ENCODE measurements around the gene YWHAE.
A peak's percentile ranks its signal among the peaks of the same experiment; 100 is the strongest.
"Not testable (repeated sequence)": the region's sequence is repeated elsewhere in the genome, so short reads cannot be mapped to it uniquely, and the experiment has no call there.

The YWHAE gene

DNA sequence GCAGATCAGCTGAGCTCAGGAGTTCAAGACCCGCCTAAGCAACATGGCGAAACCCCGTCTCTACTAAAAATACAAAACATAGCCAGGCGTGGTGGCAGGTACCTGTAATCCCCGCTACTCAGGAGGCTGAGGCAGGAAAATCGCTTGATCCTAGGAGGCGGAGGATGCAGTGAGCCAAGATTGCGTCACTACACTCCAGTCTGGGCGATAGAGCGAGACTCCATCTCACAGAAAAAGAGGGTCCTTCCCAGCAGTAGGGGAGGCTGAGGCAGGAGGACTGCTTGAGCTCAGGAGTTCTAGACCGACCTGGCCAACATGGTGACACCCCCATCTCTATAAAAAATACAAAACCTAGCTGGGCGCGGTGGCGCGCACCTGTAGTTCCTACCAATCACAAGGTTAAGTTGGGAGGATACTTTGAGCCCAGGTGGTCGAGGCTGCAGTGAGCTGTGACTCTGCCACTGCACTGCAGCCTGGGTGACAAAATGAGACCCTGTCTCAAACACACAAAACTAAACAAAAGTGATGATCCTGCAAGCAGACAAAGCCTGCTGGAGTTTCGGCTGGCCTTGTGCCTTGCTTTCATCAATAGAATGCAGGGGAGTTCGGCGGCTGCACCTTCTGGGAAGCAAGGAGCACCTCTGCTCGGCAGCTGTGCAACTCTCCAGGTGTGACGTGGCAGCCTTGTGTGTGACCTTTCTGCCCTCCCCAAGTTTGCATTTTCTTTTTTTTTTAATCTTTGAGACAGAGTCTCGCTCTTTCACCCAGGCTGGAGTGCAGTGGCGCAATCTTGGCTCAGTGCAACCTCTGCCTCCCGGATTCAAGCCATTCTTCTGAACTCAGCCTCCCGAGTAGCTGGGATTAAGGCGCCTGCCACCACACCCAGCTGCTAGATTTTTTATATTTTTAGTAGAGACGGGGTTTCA lies 12.4 kb upstream of the YWHAE start:
- DNase-seq (ENCODE audit: low read depth in 1 of 2, low spot score in 1 of 2) = no peak

DNA sequence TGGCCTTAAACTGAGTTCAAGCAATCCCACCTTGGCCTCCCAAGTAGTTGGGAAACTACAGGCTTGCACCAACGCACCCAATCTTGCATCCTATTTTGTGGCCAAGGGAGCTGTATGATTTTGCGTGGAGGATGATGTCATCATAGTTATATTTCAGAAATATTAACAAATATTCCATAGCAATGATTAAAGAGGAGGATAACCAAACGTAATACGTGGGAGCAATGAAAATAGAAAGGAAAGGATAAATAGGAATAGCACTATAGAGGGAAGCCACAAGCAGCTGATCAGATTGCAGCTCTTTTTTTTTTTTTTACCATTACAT lies 2.2 kb upstream of the YWHAE start:
- DNase-seq (ENCODE audit: low read depth in 1 of 2, low spot score in 1 of 2) = no peak

GRCh38 chr17:1398931-1399678 lies 917 bp downstream of the YWHAE start:
- peak in 1 of 2 donors; percentile 44 for DNase-seq (ENCODE audit: low read depth in 1 of 2, low spot score in 1 of 2)

GRCh38 chr17:1398028-1398427 lies 2.0 kb downstream of the YWHAE start:
- no peak for DNase-seq (ENCODE audit: low read depth in 1 of 2, low spot score in 1 of 2)

- not testable (repeated sequence) for DNase-seq (ENCODE audit: low read depth in 1 of 2, low spot score in 1 of 2)
Observed at GRCh38 chr17:1395876-1396665, 4.0 kb downstream of the YWHAE start.

GRCh38 chr17:1391577-1391976 lies 8.4 kb downstream of the YWHAE start:
- DNase-seq (ENCODE audit: low read depth in 1 of 2, low spot score in 1 of 2) = no peak

GRCh38 chr17:1390432-1391367 lies 9.3 kb downstream of the YWHAE start:
- no peak for DNase-seq (ENCODE audit: low read depth in 1 of 2, low spot score in 1 of 2)

DNA sequence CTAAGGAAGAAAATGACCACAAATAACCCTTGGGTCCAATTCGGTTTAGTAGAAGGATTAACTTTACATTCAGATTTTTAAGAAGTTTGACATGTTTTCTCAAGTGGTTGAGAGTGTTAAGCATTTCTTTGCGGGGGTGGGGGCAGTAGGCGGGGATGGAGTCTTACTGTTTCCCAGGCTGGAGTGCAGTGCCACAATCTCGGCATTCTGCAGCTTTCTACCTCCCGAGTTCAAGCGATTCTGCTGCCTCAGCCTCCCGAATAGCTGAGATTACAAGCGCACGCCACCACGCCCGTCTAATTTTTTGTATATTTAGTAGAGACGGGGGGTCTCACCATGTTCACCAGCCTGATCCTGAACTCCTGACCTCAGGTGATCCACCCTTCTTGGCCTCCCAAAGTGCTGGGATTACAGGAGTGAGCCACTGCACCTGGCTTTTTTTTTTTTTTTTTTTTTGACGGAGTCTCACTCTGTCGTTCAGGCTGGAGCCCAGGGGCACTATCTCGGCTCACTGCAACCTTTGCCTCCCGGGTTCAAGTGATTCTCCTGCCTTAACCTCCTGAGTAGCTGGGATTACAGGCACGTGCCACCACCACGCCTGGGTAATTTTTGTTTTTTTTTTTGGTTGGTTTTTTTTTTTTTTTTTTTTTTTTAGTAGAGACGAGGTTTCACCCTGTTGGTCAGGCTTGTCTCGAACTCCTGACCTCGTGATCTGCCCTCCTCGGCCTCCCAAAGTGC lies 12.4 kb downstream of the YWHAE start:
- DNase-seq (ENCODE audit: low read depth in 1 of 2, low spot score in 1 of 2) = not testable (repeated sequence)

DNA sequence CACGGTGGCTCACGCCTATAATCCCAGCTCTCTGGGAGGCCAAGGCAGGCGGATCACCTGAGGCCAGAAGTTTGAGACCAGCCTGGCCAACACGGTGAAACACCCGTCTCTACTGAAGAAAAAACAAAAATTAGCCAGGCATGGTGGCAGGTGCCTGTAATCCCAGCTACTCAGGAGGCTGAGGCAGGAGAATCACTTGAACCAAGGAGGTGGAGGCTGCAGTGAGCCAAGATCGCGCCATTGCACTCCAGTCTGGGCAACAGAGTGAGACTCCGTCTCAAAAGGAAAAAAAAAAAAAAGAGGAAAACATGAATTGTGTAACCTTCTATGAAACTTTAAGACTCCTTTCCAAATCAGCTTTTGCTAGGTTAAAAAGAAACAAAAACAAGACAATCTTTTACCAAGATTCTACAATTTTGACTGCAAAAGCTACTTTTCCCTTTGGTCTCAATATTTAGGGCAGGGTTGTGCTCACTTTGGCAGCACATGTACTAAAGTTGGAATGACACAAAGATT lies 13.3 kb downstream of the YWHAE start:
- not testable (repeated sequence) for DNase-seq (ENCODE audit: low read depth in 1 of 2, low spot score in 1 of 2)

DNA sequence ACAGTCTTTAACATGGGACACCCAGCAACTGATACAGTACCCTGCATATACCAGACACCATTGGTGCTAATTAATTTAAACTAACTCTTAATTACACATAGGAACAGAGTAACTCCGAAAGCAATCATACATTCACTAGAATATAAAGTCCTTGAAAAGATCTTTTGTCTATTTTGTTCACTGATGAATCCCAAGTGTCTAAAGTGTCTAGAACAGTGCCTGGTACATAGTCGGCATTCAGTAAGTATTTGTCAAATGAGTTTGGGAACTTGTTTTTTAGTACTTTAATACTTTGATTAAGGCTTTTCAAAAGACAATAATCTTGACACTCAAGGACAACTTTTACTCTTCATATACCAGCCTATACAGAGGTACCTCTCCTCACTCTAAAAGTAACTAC lies 13.8 kb downstream of the YWHAE start:
- no peak for DNase-seq (ENCODE audit: low read depth in 1 of 2, low spot score in 1 of 2)

DNA sequence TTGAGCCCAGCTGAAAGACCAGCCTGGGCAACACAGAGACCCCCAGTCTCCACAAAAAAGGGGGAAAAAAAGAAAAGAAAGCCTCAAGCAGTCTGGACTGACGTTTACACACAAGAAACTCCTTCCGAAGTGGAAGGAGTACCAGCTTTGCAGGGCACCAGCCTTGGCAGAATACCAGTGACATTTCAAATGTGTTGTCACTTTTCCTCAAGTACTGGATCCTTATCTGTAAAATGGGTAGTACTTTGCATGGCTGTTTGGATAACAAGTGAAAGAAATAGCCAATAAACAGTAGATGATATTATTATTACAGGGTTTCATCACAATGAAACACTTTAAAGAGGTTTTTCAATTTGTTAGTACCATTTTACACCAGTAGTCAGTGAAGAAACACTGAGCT lies 14.2 kb downstream of the YWHAE start:
- DNase-seq (ENCODE audit: low read depth in 1 of 2, low spot score in 1 of 2) = no peak

GRCh38 chr17:1384905-1385435 lies 15.1 kb downstream of the YWHAE start:
- no peak for DNase-seq (ENCODE audit: low read depth in 1 of 2, low spot score in 1 of 2)

DNA sequence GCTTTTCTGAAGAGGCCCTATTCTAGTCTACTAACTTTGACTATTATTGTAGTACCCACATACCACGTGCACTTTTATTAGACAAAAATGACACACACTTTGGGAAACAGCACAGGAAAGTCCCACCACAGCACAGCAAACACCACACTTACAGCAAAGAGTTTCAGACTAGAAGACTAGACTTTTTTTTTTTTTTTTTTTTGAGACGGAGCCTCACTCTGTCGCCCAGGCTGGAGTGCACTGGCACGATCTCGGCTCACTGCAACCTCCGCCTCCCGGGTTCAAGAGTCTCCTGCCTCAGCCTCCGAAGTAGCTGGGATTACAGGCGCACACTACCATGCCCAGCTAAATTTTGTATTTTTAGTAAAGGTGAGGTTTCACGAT lies 20.1 kb downstream of the YWHAE start:
- no peak for DNase-seq (ENCODE audit: low read depth in 1 of 2, low spot score in 1 of 2)

DNA sequence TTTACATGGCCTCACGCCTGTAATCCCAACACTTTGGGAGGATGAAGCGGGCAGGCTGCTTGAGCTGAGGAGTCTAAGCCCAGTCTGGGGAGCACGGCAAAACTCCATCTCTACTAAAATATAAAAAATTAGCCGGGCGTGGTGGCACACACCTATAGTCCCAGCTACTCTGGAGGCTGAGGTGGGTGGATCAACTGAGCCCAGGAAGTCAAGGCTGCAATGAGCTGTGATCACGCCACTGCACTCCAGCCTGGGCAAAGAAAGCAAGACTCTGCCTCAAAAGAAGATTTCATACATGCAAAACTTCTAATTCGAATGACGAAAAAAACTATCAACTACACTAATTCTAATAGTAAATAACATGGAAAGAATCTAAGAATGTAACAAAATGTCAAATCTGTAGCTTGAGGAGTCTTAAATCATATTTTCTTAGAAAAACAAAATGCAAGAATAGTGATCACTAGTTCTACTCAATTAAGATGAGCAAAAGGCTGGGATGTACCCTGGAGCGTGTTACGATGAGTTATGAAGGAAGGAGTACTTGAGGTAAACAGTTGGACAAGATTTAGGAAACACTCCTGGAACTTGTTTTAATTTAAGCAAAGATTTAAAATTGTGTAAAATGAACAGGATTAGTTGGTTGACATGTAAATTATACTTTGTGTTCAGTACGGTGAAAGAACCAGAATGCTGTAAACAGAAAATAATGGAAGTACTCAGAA lies 20.7 kb downstream of the YWHAE start:
- no peak for DNase-seq (ENCODE audit: low read depth in 1 of 2, low spot score in 1 of 2)

DNA sequence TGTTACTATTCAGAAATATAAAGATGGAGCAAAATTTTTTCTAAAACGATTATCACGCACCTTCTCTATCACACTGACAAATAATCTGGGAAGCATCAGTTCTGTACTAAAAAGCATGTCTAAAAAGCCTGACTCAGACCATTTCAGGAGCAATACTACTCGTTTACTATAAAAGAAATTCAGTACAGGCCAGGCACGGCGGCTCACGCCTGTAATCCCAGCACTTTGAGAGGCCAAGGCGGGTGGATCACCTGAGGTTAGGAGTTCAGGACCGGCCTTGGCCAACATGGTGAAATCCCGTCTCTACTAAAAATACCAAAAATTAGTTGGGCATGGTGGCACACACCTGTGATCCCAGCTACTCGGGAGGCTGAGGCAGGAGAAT lies 21.6 kb downstream of the YWHAE start:
- not testable (repeated sequence) for DNase-seq (ENCODE audit: low read depth in 1 of 2, low spot score in 1 of 2)

DNA sequence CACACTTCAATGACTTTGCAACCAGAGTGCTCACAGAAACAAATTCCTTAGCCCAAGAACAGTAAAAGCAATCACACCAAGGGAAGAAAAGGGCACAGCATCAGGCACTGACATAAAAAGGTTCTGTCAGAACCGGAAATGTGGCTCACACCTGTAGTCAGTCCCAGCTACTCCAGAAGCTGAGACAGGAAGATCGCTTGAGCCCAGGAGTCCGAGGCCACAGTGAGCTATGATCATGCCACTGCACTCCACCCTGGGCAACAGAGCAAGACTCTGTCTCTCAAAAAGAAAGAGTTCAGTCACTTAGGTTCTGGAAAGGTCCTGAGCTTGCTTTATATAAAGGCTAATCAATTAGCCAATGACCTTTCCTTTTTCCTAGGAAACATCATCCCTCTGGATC lies 22.7 kb downstream of the YWHAE start:
- no peak for DNase-seq (ENCODE audit: low read depth in 1 of 2, low spot score in 1 of 2)

DNA sequence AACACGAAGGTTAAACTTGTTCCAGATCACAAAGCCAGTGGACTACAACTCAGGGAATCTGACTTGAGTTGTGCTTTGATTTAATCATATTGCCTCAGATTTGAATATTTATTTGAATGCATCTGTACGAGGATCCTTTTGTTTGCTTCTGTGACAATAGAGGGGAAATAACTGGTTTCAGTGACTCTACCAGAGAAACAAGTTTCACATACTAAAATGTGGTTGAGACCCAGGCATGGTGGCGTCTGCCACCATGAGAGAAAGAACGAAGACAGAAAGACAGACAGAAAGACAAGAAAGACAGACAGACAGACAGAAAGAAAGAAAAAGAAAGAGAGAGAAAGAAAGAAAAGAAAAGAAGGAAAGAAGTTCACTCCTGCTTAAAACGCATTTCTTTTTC lies 24.0 kb downstream of the YWHAE start:
- DNase-seq (ENCODE audit: low read depth in 1 of 2, low spot score in 1 of 2) = no peak

GRCh38 chr17:1375615-1376014 lies 24.4 kb downstream of the YWHAE start:
- DNase-seq (ENCODE audit: low read depth in 1 of 2, low spot score in 1 of 2) = no peak

Data from stimulated activated CD4-positive, alpha-beta T cell treated with anti-CD3 and anti-CD28 coated beads, Interleukin-15, amount 100 ng/mL, for 1 hour (primary cell).